ENCODE measurements around the gene DNAH11. TPM values are rescaled to one million over a fixed set of nuclear protein-coding genes. Genes with fewer than 3 reads are reported as not detected.
A peak's percentile ranks its signal among the peaks of the same experiment; 100 is the strongest.

DNAH11 gene
- total RNA-seq, 4 donors from 2014 or later = 0.10 to 0.62 (median 0.23) TPM

DNA sequence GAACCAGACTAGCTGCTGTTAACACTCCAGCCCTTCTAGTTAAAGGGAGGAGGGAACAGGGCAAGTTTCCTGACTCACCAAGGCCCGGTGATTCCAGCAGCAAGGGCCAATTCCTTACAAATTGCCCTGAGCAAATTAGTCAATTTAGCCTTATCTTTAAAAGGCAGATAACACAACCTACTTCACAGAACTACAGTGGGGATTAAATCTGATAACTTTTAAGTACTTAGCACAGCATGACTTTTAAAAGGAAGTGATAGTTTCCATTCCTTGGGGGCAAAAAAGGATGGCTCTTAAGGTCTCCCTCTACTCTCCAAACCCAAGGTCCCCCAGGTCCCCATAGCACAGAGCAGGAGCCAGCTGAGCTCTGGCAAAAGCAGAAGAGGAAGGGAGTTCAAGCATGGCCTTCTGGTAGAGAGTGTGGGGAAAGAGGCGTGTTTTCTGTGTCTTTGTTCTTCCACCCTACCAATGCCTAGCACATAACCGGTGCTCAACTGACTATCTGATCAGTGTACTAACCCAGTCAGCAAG lies 398.8 kb downstream of the DNAH11 start:
- H3K27ac ChIP-seq = no peak overlapping the region
- no peaks in the 10 kb centered on the region for H3K27me3 ChIP-seq
- H3K9me3 ChIP-seq = no peaks in the 10 kb centered on the region
- intact Hi-C loops (cut with DNase I; ENCODE audit: low total_unique reads) (no loop called here), in situ Hi-C loops (cut with MboI; ENCODE audit: low sequenced_read_pairs in 4 of 4) (no loop called here)
- TF ChIP-seq, protein P1, sequence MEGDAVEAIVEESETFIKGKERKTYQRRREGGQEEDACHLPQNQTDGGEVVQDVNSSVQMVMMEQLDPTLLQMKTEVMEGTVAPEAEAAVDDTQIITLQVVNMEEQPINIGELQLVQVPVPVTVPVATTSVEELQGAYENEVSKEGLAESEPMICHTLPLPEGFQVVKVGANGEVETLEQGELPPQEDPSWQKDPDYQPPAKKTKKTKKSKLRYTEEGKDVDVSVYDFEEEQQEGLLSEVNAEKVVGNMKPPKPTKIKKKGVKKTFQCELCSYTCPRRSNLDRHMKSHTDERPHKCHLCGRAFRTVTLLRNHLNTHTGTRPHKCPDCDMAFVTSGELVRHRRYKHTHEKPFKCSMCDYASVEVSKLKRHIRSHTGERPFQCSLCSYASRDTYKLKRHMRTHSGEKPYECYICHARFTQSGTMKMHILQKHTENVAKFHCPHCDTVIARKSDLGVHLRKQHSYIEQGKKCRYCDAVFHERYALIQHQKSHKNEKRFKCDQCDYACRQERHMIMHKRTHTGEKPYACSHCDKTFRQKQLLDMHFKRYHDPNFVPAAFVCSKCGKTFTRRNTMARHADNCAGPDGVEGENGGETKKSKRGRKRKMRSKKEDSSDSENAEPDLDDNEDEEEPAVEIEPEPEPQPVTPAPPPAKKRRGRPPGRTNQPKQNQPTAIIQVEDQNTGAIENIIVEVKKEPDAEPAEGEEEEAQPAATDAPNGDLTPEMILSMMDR (IDR thresholded peaks at IDR 0.05 in 4 of 5, conservative IDR thresholded peaks at IDR 0.05 in 1 of 5) = no peak
- no peak for TF ChIP-seq POLR2A (IDR thresholded peaks at IDR 0.05)
- ATAC-seq = no peak
- H3K4me3 ChIP-seq = no peak overlapping the region
- H3K4me1 ChIP-seq = peaks cover 9 to 12% of the 10 kb centered on the region in 2 donors
- no peak for DNase-seq
- no peaks in the 10 kb centered on the region for H3K36me3 ChIP-seq

- Histone ChIP-seq H3K4me1 (peaks cover 9 to 12% of the 10 kb centered on the region in 2 donors), H3K9me3 (no peaks in the 10 kb centered on the region), H3K36me3 (no peaks in the 10 kb centered on the region), H3K27me3 (no peaks in the 10 kb centered on the region), H3K27ac (no peak overlapping the region), H3K4me3 (no peak overlapping the region)
- DNase-seq = no peak
- intact Hi-C loops (cut with DNase I; ENCODE audit: low total_unique reads) = no loop called here
- in situ Hi-C loops (cut with MboI; ENCODE audit: low sequenced_read_pairs in 4 of 4) = no loop called here
- ATAC-seq = no peak
- no peak for TF ChIP-seq POLR2A (IDR thresholded peaks at IDR 0.05)
- TF ChIP-seq, protein P1 (IDR thresholded peaks at IDR 0.05 in 4 of 5, conservative IDR thresholded peaks at IDR 0.05 in 1 of 5) = no peak
Observed at GRCh38 chr7:21942955-21943354, 400.1 kb downstream of the DNAH11 start.

DNA sequence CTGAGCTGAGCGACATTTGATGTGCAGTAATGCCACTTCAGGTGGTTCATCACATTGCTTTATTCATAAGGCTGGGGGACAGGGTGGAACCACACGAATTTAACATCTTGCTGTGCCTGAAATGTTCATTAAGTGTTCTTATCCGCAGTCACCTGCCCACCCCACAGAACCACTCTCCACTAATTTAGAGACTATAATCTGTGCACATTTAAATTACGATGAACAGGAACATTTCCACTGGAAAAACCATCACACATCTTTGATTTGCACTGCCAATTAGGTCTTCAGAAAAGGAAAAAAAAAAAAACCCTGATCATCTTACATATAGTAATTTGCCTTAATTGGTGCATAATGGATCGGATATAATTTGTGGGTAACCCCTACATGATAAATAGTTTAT lies 400.6 kb downstream of the DNAH11 start:
- peaks cover 9 to 12% of the 10 kb centered on the region in 2 donors for H3K4me1 ChIP-seq

GRCh38 chr7:21944616-21945453 lies 402.0 kb downstream of the DNAH11 start:
- no peak for DNase-seq
- Histone ChIP-seq H3K9me3 (no peaks in the 10 kb centered on the region), H3K27me3 (no peaks in the 10 kb centered on the region), H3K4me1 (peaks cover 0 to under 1% of the 10 kb centered on the region in 2 donors), H3K27ac (peak overlapping the region in 3 of 4 donors; percentile 62 to 80 (median 64)), H3K36me3 (no peaks in the 10 kb centered on the region), H3K4me3 (peak overlapping the region; percentile 63 to 76 (median 72))
- intact Hi-C loops (cut with DNase I; ENCODE audit: low total_unique reads) = no loop called here
- in situ Hi-C loops (cut with MboI; ENCODE audit: low sequenced_read_pairs in 4 of 4) = no loop called here
- TF ChIP-seq, protein P1 (IDR thresholded peaks at IDR 0.05 in 4 of 5, conservative IDR thresholded peaks at IDR 0.05 in 1 of 5) = no peak
- TF ChIP-seq POLR2A (IDR thresholded peaks at IDR 0.05) = no peak
- ATAC-seq = no peak

More for the DNA sequence above, 400.6 kb downstream of the DNAH11 start:
- ATAC-seq (no peak), DNase-seq (no peak)
- Histone ChIP-seq H3K9me3 (no peaks in the 10 kb centered on the region), H3K36me3 (no peaks in the 10 kb centered on the region), H3K27me3 (no peaks in the 10 kb centered on the region), H3K27ac (no peak overlapping the region), H3K4me3 (no peak overlapping the region)
- in situ Hi-C loops (cut with MboI; ENCODE audit: low sequenced_read_pairs in 4 of 4) (no loop called here), intact Hi-C loops (cut with DNase I; ENCODE audit: low total_unique reads) (no loop called here)
- TF ChIP-seq POLR2A (IDR thresholded peaks at IDR 0.05) = no peak
- TF ChIP-seq, protein P1 (IDR thresholded peaks at IDR 0.05 in 4 of 5, conservative IDR thresholded peaks at IDR 0.05 in 1 of 5) = no peak
